H1 (cell line): ENCODE measurements around the gene GIMD1. TPM values are rescaled to one million over a fixed set of nuclear protein-coding genes. Genes with fewer than 3 reads are reported as not detected.

Source experiments
- CHD7 ChIP-seq: fragments of 300-600 bp; sonication (generic); IDR thresholded peaks from 2 replicates; pipeline ENCODE4 v1.7.1; 2012; ENCODE audit warnings: low read length, moderate library complexity, mild to moderate bottlenecking, inconsistent platforms; ENCODE audit not compliant: insufficient replicate concordance
- EZH2 ChIP-seq: fragments of 200-600 bp; sonication (generic); IDR thresholded peaks from 2 replicates; pipeline ENCODE4 v1.7.1; 2012; ENCODE audit warnings: low read depth, mild to moderate bottlenecking, moderate library complexity, low read length, inconsistent platforms; ENCODE audit not compliant: severe bottlenecking
- POLR2AphosphoS5 ChIP-seq: IDR thresholded peaks from 2 replicates; pipeline ENCODE4 v1.6.1; 2011; ENCODE audit warnings: low read depth, low read length
- POU5F1 ChIP-seq: IDR thresholded peaks from 2 replicates; pipeline ENCODE4 v1.6.1; 2011; ENCODE audit warnings: low read depth, mild to moderate bottlenecking, low read length, moderate library complexity
- SP4 ChIP-seq: IDR thresholded peaks from 2 replicates; pipeline ENCODE4 v1.6.1; 2012; ENCODE audit warnings: low read length, inconsistent platforms
- polyA plus RNA-seq, 7 experiments: library from polyadenylated mRNA; depleted of rRNA in 3 of 7; stranded (reverse) in 5 of 7; unstranded in 2 of 7; fragments of >200 nt in 5 of 7; fragments of 200-250 nt in 2 of 7; gene quantifications; 1 replicate in 5 of 7; 2 replicates in 1 of 7; 4 replicates in 1 of 7; pipeline versions ENCODE4 v1.2.1 to v1.2.3, GENCODE V29; 2011 to 2013; ENCODE audit warnings: missing spikeins in 2 of 7, mixed read lengths in 2 of 7
- total RNA-seq: library from RNA; stranded (reverse); fragmentation: NEBNext Ultra II Directional; extraction: Animal tissue kit (Norgen Biotek cat#: 25700); gene quantifications from 2 replicates; pipeline ENCODE4 v1.2.1, GENCODE V29; 2021

The GIMD1 gene
- total and polyA plus RNA-seq, 2 of the 8 experiments (the other 6 are each of a cell fraction or from before 2014, with no cell fraction given) = not detected

GRCh38 chr4:106316773-106317409 is 51.7 kb downstream of the GIMD1 start (continued):
- no peak for TF ChIP-seq POLR2AphosphoS5
- TF ChIP-seq CHD7 = no peak
- TF ChIP-seq SP4 = no peak
- no peak for TF ChIP-seq EZH2
- no peak for TF ChIP-seq POU5F1
